ENCODE measurements around the gene TOP2B.

The TOP2B gene

DNA sequence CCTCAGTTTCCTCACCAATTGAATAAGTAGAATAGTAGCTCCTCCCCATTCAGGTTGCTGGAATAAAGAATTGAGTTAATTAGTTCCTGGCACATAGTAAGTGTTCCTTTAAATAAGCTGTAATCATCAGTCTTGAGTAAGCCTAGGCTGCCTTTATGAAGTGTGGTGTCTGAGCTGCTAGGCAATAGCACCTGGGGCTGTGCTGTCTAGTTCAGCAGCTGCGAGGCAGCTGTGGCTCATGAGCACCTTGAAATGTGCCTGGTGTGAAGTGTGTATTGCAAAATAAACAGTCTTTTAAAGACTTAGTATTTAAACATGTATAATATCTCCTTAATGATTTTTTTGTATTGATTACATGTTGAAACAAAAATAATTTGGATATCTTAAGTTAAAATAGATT is 77.6 kb downstream of the TOP2B start:
- no peaks in the 10 kb centered on the region for H3K27me3 ChIP-seq
- no peak overlapping the region for H3K4me3 ChIP-seq
- H3K4me1 ChIP-seq: peaks cover 0 to 15% (median 8%) of the 10 kb centered on the region in 4 donors
- peaks cover 0 to 7% (median 3%) of the 10 kb centered on the region in 3 donors for H3K36me3 ChIP-seq
- no peak for DNase-seq
- H3K9me3 ChIP-seq: no peaks in the 10 kb centered on the region
- TF ChIP-seq, protein P1, sequence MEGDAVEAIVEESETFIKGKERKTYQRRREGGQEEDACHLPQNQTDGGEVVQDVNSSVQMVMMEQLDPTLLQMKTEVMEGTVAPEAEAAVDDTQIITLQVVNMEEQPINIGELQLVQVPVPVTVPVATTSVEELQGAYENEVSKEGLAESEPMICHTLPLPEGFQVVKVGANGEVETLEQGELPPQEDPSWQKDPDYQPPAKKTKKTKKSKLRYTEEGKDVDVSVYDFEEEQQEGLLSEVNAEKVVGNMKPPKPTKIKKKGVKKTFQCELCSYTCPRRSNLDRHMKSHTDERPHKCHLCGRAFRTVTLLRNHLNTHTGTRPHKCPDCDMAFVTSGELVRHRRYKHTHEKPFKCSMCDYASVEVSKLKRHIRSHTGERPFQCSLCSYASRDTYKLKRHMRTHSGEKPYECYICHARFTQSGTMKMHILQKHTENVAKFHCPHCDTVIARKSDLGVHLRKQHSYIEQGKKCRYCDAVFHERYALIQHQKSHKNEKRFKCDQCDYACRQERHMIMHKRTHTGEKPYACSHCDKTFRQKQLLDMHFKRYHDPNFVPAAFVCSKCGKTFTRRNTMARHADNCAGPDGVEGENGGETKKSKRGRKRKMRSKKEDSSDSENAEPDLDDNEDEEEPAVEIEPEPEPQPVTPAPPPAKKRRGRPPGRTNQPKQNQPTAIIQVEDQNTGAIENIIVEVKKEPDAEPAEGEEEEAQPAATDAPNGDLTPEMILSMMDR (IDR thresholded peaks at IDR 0.05): no peak
- intact Hi-C loops (cut with DNase I; ENCODE audit: low total_unique reads): no loop called here
- no peak overlapping the region for H3K27ac ChIP-seq

DNA sequence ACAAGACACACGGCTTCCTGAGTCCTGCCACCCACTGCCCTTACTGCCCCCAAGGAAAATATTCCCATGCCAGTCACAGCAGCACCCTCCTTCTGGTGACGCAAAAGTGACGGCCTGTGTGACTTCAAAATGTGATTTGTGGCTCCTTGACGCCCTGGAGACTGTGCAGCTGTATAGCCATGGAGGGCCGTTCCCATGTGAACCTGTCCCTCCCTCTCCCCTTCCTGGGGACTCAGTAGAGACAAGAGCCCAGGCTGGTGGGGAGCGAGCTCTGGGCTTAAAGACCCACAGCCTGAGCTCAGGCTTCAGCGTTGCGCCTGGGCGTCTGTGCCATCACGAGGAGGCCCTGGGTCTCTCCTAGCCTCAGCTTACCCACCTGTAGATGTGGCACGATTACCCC is 78.2 kb downstream of the TOP2B start:
- H3K9me3 ChIP-seq: no peaks in the 10 kb centered on the region
- peaks cover 0 to 13% (median 7%) of the 10 kb centered on the region in 4 donors for H3K4me1 ChIP-seq
- intact Hi-C loops (cut with DNase I; ENCODE audit: low total_unique reads): no loop called here
- TF ChIP-seq, protein P1 (IDR thresholded peaks at IDR 0.05): no peak
- no peak overlapping the region for H3K4me3 ChIP-seq
- H3K27me3 ChIP-seq: no peaks in the 10 kb centered on the region
- H3K36me3 ChIP-seq: peaks cover 0 to 11% (median 5%) of the 10 kb centered on the region in 3 donors
- H3K27ac ChIP-seq: no peak overlapping the region
- no peak for DNase-seq

DNA sequence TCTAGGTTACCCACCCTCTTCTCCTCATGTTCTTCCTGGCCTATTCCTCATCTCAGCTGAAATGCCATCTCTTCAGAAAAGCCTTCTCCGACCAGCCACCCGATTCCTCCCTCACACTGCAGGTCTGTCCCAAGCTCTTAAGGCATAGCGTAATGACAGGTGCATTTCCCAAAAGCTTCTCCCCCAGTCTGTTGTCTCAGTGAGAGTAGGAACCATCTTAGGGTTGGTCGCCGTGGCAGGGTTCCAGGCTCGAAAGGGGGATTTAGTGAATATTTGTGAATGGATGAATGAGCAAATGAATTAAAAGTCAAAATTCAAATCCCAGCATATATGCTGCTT is 78.6 kb downstream of the TOP2B start:
- no peaks in the 10 kb centered on the region for H3K27me3 ChIP-seq
- DNase-seq: no peak
- H3K4me3 ChIP-seq: no peak overlapping the region
- H3K9me3 ChIP-seq: no peaks in the 10 kb centered on the region
- peaks cover 0 to 15% (median 5%) of the 10 kb centered on the region in 3 donors for H3K36me3 ChIP-seq
- TF ChIP-seq, protein P1 (IDR thresholded peaks at IDR 0.05): no peak
- H3K27ac ChIP-seq: no peak overlapping the region
- intact Hi-C loops (cut with DNase I; ENCODE audit: low total_unique reads): no loop called here
- H3K4me1 ChIP-seq: peaks cover 0 to 13% (median 7%) of the 10 kb centered on the region in 4 donors

DNA sequence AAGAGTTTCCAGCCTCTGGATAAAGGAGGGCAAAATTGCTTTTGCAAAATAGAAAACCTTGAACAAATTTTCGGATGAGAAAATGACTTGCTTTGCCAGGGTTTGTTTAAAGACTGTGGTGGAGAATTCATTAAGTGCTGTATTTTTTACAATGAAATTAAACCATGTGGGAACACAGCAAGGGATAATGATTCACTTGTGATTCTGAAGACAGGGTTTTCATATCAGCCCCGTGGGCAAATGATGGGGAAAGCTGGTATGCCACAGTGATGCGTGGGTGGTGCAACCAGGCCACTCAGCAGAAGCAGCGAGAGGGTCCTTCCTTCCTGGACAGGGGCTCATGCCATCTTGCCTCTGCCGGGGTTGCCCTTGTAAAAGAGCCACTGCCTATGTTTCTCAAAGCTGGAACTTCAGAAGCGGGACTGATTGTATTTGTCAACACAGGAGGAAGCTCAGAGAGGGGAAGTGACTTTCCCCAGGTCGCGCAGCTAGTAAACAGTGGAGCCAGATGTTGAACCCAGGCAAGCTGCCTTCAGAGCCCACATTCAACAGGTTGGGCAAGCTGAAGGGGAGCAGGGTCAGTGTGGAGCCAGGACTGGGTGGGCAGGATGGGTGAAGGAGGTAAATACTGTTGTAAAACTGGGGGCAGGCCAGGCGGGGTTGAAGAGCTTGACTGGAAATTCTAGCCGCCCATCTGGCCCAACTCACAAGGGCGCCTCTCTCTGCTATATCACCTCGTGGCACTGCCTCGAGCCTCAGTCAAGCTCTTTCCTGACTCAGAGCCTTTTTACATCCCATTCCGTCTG is 79.1 kb downstream of the TOP2B start:
- H3K4me3 ChIP-seq: no peak overlapping the region
- H3K9me3 ChIP-seq: no peaks in the 10 kb centered on the region
- H3K27ac ChIP-seq: no peak overlapping the region
- intact Hi-C loops (cut with DNase I; ENCODE audit: low total_unique reads): no loop called here
- no peak for DNase-seq
- TF ChIP-seq, protein P1 (IDR thresholded peaks at IDR 0.05): no peak
- peaks cover 0 to 20% (median 5%) of the 10 kb centered on the region in 3 donors for H3K36me3 ChIP-seq
- no peaks in the 10 kb centered on the region for H3K27me3 ChIP-seq
- peaks cover 0 to 13% (median 7%) of the 10 kb centered on the region in 4 donors for H3K4me1 ChIP-seq

DNA sequence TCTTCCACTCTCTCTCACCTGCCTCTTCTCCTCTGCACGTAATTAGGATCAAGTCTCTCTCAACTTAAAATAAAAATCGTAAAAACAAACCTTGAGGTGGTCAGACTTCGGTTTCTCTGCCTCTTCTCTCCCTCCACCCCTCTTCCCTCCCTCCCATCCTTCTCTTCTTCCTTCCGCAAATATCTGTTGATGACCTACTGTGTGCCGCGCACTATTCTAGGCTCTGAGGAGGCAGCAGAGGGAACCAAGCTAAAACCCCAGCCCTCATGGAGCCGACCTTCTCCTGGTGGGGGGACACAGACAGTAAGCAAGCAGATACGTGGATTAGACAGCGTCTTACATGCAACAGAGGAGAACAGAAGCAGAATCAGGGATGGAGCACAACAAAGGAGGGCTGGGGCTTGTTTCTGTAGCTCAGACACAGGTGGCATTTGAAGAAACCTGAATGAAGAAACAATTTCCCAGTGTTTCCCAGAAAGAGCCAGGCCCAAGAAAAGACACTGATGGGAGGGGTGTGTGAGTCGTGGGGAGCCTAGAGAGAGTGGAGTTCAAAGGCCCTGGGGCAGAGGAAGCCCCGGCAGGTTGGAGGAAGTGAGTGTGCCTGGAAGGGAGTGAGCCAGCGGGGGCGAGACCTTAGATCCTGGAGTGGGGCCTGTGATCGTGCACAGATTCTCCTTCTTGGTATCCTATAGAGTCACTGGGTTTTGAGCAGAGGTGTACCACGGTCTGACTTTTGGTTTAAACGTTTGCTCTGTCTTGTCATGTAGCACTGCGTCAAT is 80.5 kb downstream of the TOP2B start:
- Histone ChIP-seq H3K36me3 (peaks cover 0 to 23% (median 5%) of the 10 kb centered on the region in 3 donors), H3K4me1 (peaks cover 0 to 1% (median 0%) of the 10 kb centered on the region in 4 donors), H3K27me3 (no peaks in the 10 kb centered on the region), H3K9me3 (no peaks in the 10 kb centered on the region), H3K4me3 (no peak overlapping the region), H3K27ac (no peak overlapping the region)
- intact Hi-C loops (cut with DNase I; ENCODE audit: low total_unique reads): no loop called here
- DNase-seq: no peak
- TF ChIP-seq, protein P1 (IDR thresholded peaks at IDR 0.05): no peak
